ENCODE data around the gene FBXO28. TPM values are rescaled to one million over a fixed set of nuclear protein-coding genes. Genes with fewer than 3 reads are reported as not detected.

The FBXO28 gene
- total and polyA plus RNA-seq, 2 donors (not counting 3 experiments of a cell fraction or from before 2014, with no cell fraction given): 8.9 to 32.6 TPM

- Histone ChIP-seq H3K9me1 (replicated peaks; ENCODE audit: control insufficient read depth, extremely low read depth, insufficient read depth, low read length) (no peaks in the 10 kb centered on the region), H3K27me3 (ENCODE audit: control insufficient read depth in 2 of 2, insufficient read depth in 2 of 2, low read length in 2 of 2) (peaks cover 0 to 1% of the 10 kb centered on the region in 2 experiments), H3K4me1 (ENCODE audit: control insufficient read depth, extremely low read depth, insufficient read depth, low read length) (no peaks in the 10 kb centered on the region), H3K4me3 (replicated peaks in 1 of 3; ENCODE audit: insufficient read depth in 1 of 3, low read depth in 1 of 3, low read length in 3 of 3) (no peak overlapping the region), H3K27ac (ENCODE audit: insufficient read depth, low read depth, low read length) (no peak overlapping the region), H3K79me2 (ENCODE audit: control insufficient read depth, insufficient read depth, low read length) (no peaks in the 10 kb centered on the region), H4K20me1 (replicated peaks; ENCODE audit: control insufficient read depth, extremely low read depth, insufficient read depth, low read length) (no peaks in the 10 kb centered on the region), H3K9ac (replicated peaks; ENCODE audit: extremely low read depth, insufficient read depth, low read length) (no peak overlapping the region), H2AFZ (ENCODE audit: low read depth, low read length) (no peak overlapping the region), H3K4me2 (ENCODE audit: insufficient read depth, low read length) (no peak overlapping the region), H3K9me3 (replicated peaks; ENCODE audit: control insufficient read depth, insufficient read depth, low read length) (no peaks in the 10 kb centered on the region), H3K36me3 (ENCODE audit: control insufficient read depth in 2 of 2, extremely low read depth in 1 of 2, insufficient read depth in 2 of 2, low read length in 2 of 2) (no peaks in the 10 kb centered on the region)
- no peak for DNase-seq (ENCODE audit: low read depth, low spot score)
- no TSS peak for BruUV-seq (replicated peaks)
- dilution Hi-C loops (cut with MboI; ENCODE audit: extremely low pct_ligation_motif_present, low sequenced_read_pairs): no loop called here
- intact Hi-C loops (cut with micrococcal nuclease): no loop called here
- CTCF ChIA-PET: interaction anchor here (1.0 to 1.1 kb wide), 2 partner anchors 10 to 46 kb away, joined by 3 read pairs; no protein-coding TSS in a partner anchor
- POLR2A ChIA-PET: interaction anchor here (0.6 kb wide), 1 partner anchor 8 kb away, joined by 10 read pairs; no protein-coding TSS in a partner anchor
- FAIRE-seq: no peak
- TF ChIP-seq FOS (IDR thresholded peaks at IDR 0.05; ENCODE audit: borderline replicate concordance, insufficient read depth, low read length) (no peak), POLR2A (IDR thresholded peaks at IDR 0.05; ENCODE audit: low read depth, low read length) (no peak), POLR2AphosphoS5 (IDR thresholded peaks at IDR 0.05; ENCODE audit: insufficient read depth, low read depth, low read length) (no peak), MAX (IDR thresholded peaks at IDR 0.05; ENCODE audit: insufficient read depth, insufficient read length) (no peak), MYC (IDR thresholded peaks at IDR 0.05; ENCODE audit: low read depth, low read length) (no peak), CTCF (IDR thresholded peaks at IDR 0.05; ENCODE audit: extremely low read depth in 1 of 2, insufficient read depth in 1 of 2, low read depth in 1 of 2, low read length in 2 of 2) (no peak), GATA2 (IDR thresholded peaks at IDR 0.05; ENCODE audit: insufficient read depth, insufficient read length, low read depth, low read length) (no peak), JUN (IDR thresholded peaks at IDR 0.05; ENCODE audit: borderline replicate concordance, insufficient read depth, insufficient read length, low read depth) (no peak), EZH2 (IDR thresholded peaks at IDR 0.05; ENCODE audit: borderline replicate concordance, low read depth, low read length, severe bottlenecking) (no peak)
These were observed 17.1 kb upstream of the FBXO28 start for GRCh38 chr1:224096773-224097172.

All from endothelial cell of umbilical vein (primary cell).